ENCODE results near the gene OR51B6.
"Not testable (repeated sequence)": the region's sequence is repeated elsewhere in the genome, so short reads cannot be mapped to it uniquely, and the experiment has no call there.

The OR51B6 gene

DNA sequence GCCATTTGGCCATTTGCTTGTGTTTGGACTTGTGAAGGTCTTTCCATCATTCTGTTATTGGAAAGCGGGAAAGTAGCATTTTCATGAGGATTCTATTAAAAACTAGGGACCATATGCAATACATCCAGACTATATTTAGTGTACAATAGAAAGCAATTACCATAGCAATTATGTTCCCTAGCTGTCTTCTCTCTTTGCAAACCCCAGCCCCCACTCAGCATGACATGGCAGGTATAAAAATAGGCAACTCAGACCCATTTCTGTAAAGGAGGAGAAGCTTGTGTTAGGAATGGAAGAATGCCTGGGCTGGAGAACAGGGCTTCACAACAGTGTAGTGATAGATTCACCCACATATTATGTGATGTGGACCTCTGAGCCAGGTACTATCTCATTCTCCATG is 12.4 kb downstream of the OR51B6 start:
- DNase-seq (ENCODE audit: low read depth), result no peak
- TF ChIP-seq POLR2A (IDR thresholded peaks at IDR 0.05; ENCODE audit: extremely low read depth, insufficient read length), result no peak
- TF ChIP-seq MYC (IDR thresholded peaks at IDR 0.05; ENCODE audit: low read depth, low read length), result no peak
- TF ChIP-seq, protein P1, sequence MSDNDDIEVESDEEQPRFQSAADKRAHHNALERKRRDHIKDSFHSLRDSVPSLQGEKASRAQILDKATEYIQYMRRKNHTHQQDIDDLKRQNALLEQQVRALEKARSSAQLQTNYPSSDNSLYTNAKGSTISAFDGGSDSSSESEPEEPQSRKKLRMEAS (IDR thresholded peaks at IDR 0.05; ENCODE audit: low read depth, low read length), result no peak
- TF ChIP-seq, protein P2, sequence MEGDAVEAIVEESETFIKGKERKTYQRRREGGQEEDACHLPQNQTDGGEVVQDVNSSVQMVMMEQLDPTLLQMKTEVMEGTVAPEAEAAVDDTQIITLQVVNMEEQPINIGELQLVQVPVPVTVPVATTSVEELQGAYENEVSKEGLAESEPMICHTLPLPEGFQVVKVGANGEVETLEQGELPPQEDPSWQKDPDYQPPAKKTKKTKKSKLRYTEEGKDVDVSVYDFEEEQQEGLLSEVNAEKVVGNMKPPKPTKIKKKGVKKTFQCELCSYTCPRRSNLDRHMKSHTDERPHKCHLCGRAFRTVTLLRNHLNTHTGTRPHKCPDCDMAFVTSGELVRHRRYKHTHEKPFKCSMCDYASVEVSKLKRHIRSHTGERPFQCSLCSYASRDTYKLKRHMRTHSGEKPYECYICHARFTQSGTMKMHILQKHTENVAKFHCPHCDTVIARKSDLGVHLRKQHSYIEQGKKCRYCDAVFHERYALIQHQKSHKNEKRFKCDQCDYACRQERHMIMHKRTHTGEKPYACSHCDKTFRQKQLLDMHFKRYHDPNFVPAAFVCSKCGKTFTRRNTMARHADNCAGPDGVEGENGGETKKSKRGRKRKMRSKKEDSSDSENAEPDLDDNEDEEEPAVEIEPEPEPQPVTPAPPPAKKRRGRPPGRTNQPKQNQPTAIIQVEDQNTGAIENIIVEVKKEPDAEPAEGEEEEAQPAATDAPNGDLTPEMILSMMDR (IDR thresholded peaks at IDR 0.05; ENCODE audit: low read depth, low read length), result no peak
- H3K4me3 ChIP-seq (ENCODE audit: low read depth, low read length), result no peak overlapping the region

DNA sequence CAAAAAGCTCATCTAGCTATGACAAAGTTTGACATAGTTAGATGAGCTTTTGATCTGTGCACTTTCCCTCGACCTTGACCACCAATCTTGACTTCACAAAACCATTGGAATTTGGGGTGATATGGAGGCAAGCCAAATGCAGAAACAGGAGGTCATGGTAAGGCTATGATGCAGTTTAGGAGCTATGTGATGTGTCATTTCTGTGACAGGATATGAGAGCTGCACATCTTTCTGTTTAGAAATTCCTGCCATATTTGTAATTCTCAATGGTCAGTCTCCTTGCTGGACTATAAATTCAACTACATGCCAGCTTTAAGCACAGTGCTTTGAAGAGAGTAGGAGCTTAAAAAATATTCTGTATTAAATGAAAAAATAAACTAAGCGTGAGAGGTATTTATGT is 12.9 kb downstream of the OR51B6 start:
- H3K4me3 ChIP-seq (ENCODE audit: low read depth, low read length), result no peak overlapping the region
- TF ChIP-seq, protein P2 (IDR thresholded peaks at IDR 0.05; ENCODE audit: low read depth, low read length), result no peak
- TF ChIP-seq MYC (IDR thresholded peaks at IDR 0.05; ENCODE audit: low read depth, low read length) (no peak), POLR2A (IDR thresholded peaks at IDR 0.05; ENCODE audit: extremely low read depth, insufficient read length) (no peak)
- TF ChIP-seq, protein P1 (IDR thresholded peaks at IDR 0.05; ENCODE audit: low read depth, low read length), result no peak
- no peak for DNase-seq (ENCODE audit: low read depth)

DNA sequence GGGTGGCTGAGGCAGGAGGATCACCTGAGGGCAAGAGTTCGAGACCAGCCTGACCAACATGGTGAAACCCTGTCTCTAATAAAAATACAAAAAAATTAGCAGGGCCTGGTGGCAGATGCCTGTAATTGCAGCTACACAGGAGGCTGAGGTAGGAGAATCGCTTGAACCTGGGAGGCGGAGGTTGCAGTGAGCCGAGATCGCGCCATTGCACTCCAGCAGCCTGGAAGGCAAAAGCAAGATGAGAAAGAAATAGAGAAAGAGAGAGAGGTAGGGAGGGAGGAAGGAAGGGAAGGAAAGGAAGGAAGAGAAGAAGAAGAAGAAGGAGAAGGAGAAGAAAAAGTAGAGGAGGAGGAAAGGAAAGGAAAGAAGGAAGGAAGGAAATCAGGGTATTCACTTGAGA is 15.1 kb downstream of the OR51B6 start:
- not testable (repeated sequence) for H3K4me3 ChIP-seq (ENCODE audit: low read depth, low read length); DNase-seq (ENCODE audit: low read depth)

DNA sequence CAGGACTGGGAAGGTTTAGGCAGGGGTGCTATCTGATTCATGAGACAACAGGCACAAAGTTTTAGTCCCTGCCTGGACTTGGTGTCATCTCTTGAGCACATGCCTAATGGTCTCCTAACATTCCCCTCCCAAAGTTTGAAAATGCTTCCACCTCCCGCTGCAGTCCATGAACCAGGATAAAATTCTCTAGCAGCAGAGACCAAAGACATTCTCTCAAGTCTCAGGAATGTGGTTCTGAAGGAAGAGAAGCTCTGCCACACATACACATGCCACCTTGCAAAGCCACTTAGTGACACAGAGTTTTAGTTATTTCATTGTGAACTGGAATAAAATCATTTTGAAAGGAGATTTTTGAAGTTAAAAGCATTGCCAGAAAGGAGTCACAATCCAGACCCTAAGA is 15.5 kb downstream of the OR51B6 start:
- TF ChIP-seq, protein P1 (IDR thresholded peaks at IDR 0.05; ENCODE audit: low read depth, low read length), result no peak
- TF ChIP-seq MYC (IDR thresholded peaks at IDR 0.05; ENCODE audit: low read depth, low read length), result no peak
- TF ChIP-seq, protein P2 (IDR thresholded peaks at IDR 0.05; ENCODE audit: low read depth, low read length), result no peak
- no peak for TF ChIP-seq POLR2A (IDR thresholded peaks at IDR 0.05; ENCODE audit: extremely low read depth, insufficient read length)
- no peak for DNase-seq (ENCODE audit: low read depth)
- no peak overlapping the region for H3K4me3 ChIP-seq (ENCODE audit: low read depth, low read length)

DNA sequence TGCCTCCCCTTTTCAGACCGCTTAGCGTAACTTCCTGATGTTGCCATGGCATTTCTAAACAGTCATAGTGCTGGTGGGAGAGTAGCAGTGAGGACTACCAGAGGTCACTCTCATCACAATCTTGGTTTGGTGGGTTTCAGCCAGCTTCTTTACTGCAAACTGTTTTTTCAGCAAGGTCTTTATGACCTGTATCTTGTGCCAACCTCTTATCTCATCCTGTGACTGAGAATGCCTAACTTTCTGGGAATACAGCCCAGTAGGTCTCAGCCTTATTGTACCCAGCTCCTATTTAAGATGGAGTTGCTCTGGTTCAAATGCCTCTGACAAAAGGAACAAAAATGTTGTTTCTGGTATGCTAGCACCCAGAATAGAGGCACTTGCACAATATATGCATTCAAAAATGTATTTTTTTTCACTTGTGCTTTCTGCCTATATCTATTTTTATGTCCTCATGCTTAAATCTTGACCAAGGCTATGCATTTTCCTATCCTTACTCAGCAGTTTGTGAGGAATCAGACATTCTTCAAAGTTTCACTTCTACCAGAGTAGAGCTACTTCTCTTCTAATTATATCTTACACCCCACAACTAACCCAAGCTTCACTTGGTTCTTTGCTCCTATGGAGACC is 16.3 kb downstream of the OR51B6 start:
- no peak for TF ChIP-seq MYC (IDR thresholded peaks at IDR 0.05; ENCODE audit: low read depth, low read length)
- TF ChIP-seq, protein P1 (IDR thresholded peaks at IDR 0.05; ENCODE audit: low read depth, low read length), result no peak
- no peak for TF ChIP-seq POLR2A (IDR thresholded peaks at IDR 0.05; ENCODE audit: extremely low read depth, insufficient read length)
- TF ChIP-seq, protein P2 (IDR thresholded peaks at IDR 0.05; ENCODE audit: low read depth, low read length), result no peak
- DNase-seq (ENCODE audit: low read depth), result no peak
- no peak overlapping the region for H3K4me3 ChIP-seq (ENCODE audit: low read depth, low read length)

DNA sequence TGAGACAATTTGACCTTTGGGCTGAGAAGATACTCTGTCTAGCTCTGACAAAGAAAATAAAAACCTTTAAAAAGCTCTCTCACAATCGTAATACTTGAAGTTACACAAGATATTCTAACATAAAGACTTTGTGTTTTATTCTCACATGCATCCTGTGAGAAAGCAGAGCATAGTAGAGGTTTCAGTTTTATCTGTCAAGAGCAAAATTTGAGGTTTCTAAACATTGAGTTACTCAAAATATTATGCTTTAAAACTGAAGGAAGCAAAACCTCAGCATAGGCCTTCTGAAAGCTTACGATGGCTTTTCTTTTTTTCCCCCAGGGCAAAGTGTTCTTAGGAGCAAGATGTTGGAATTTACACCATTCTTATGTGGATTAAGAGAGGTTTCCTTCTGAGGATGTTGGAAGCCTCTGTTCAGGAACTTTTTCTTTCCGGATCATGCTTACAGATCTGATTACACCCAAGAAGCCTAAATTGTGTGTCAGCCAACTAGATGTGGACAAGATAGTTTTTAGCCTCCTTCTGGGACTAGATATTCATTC is 17.3 kb downstream of the OR51B6 start:
- TF ChIP-seq, protein P1 (IDR thresholded peaks at IDR 0.05; ENCODE audit: low read depth, low read length), result no peak
- TF ChIP-seq MYC (IDR thresholded peaks at IDR 0.05; ENCODE audit: low read depth, low read length) (no peak), POLR2A (IDR thresholded peaks at IDR 0.05; ENCODE audit: extremely low read depth, insufficient read length) (no peak)
- TF ChIP-seq, protein P2 (IDR thresholded peaks at IDR 0.05; ENCODE audit: low read depth, low read length), result no peak
- no peak overlapping the region for H3K4me3 ChIP-seq (ENCODE audit: low read depth, low read length)
- DNase-seq (ENCODE audit: low read depth), result no peak
